Fibroblast of lung (primary cell): ENCODE data around the gene CFAP126. TPM values are rescaled to one million over a fixed set of nuclear protein-coding genes. Genes with fewer than 3 reads are reported as not detected.
"Not testable (repeated sequence)": the region's sequence is repeated elsewhere in the genome, so short reads cannot be mapped to it uniquely, and the experiment has no call there.

Experiments
- DNase-seq, 2 donors: peaks; one replicate each; pipeline versions ENCODE4 v3.0.0 to v3.0.0-alpha.2; 2010; ENCODE audit warnings: low read depth in 2 of 2
- H2AFZ ChIP-seq: 2 replicates; pipeline ENCODE4 v1.5.1; 2012; ENCODE audit warnings: low read length, control low read depth, inconsistent platforms
- H3K27ac ChIP-seq: 2 replicates; pipeline ENCODE4 v1.5.1; 2011; ENCODE audit warnings: low read length, control low read depth; ENCODE audit not compliant: insufficient read depth
- H3K27me3 ChIP-seq: 2 replicates; pipeline ENCODE4 v1.5.1; 2011; ENCODE audit warnings: mild to moderate bottlenecking, low read length; ENCODE audit not compliant: control insufficient read depth, insufficient read depth
- H3K36me3 ChIP-seq: 2 replicates; pipeline ENCODE4 v1.5.1; 2011; ENCODE audit warnings: low read length; ENCODE audit not compliant: control insufficient read depth, insufficient read depth
- H3K4me1 ChIP-seq: 2 replicates; pipeline ENCODE4 v1.5.1; 2011; ENCODE audit warnings: low read length; ENCODE audit not compliant: control insufficient read depth, insufficient read depth; ENCODE audit errors: extremely low read depth
- H3K4me2 ChIP-seq: 2 replicates; pipeline ENCODE4 v1.5.1; 2011; ENCODE audit warnings: low read length, control low read depth; ENCODE audit not compliant: insufficient read depth; ENCODE audit errors: extremely low read depth
- H3K4me3 ChIP-seq, 4 experiments: fragments of 200-600 bp in 1 of 4; sonication (generic) in 1 of 4; replicated peaks in 1 of 4; 2 replicates each; pipeline ENCODE4 v1.5.1; 2011 to 2016; ENCODE audit warnings: low read length in 4 of 4, low read depth in 3 of 4, mild to moderate bottlenecking in 3 of 4, control low read depth in 2 of 4, inconsistent platforms in 1 of 4, mixed read lengths in 1 of 4; ENCODE audit not compliant: insufficient read depth in 1 of 4; ENCODE audit errors: control extremely low read depth in 1 of 4
- H3K79me2 ChIP-seq: 2 replicates; pipeline ENCODE4 v1.5.1; 2012; ENCODE audit warnings: mild to moderate bottlenecking, low read length, inconsistent platforms; ENCODE audit not compliant: control insufficient read depth, insufficient read depth
- H3K9ac ChIP-seq: 2 replicates; pipeline ENCODE4 v1.5.1; 2011; ENCODE audit warnings: mild to moderate bottlenecking, low read length, control low read depth; ENCODE audit not compliant: insufficient read depth
- H3K9me3 ChIP-seq: 2 replicates; pipeline ENCODE4 v1.5.1; 2012; ENCODE audit warnings: low read depth, low read length; ENCODE audit not compliant: control insufficient read depth, insufficient read depth
- H4K20me1 ChIP-seq: 2 replicates; pipeline ENCODE4 v1.5.1; 2011; ENCODE audit warnings: low read length; ENCODE audit not compliant: control insufficient read depth, insufficient read depth; ENCODE audit errors: extremely low read depth
- CTCF ChIP-seq, 2 donors: IDR thresholded peaks in 1 of 2; conservative IDR thresholded peaks in 1 of 2; 1 replicate in 1 of 2; 2 replicates in 1 of 2; pipeline ENCODE4 v1.5.1; 2011 to 2012; ENCODE audit warnings: low read length in 2 of 2, control low read depth in 1 of 2, inconsistent platforms in 1 of 2, low read depth in 1 of 2, mild to moderate bottlenecking in 1 of 2
- EZH2 ChIP-seq: IDR thresholded peaks from 2 replicates; pipeline ENCODE4 v1.5.1; 2012; ENCODE audit warnings: low read length, control low read depth, mild to moderate bottlenecking; ENCODE audit errors: missing control alignments
- polyA minus RNA-seq: library from RNA; depleted of rRNA, polyadenylated mRNA; stranded (reverse); fragments of >200 nt; gene quantifications from 2 replicates; pipeline ENCODE4 v1.2.3, GENCODE V29; 2011; ENCODE audit warnings: low replicate concordance
- polyA plus RNA-seq, 2 donors: library from polyadenylated mRNA; depleted of rRNA in 1 of 2; stranded (reverse) in 1 of 2; unstranded in 1 of 2; fragments of >200 nt; gene quantifications; 2 replicates each; pipeline ENCODE4 v1.2.1, GENCODE V29; 2011 to 2012; ENCODE audit warnings: missing spikeins in 1 of 2
- total RNA-seq: library from RNA; depleted of rRNA; stranded (reverse); fragments of >200 nt; gene quantifications from 2 replicates; pipeline ENCODE4 v1.2.1, GENCODE V29; 2014

CFAP126 gene
- total RNA-seq (not detected in 2 replicates), polyA plus RNA-seq (not detected in 2 replicates), polyA minus RNA-seq (not detected in 2 replicates)
- not detected in 2 replicates for polyA plus RNA-seq (2012)

- Histone ChIP-seq H3K9me3 (no peaks in the 10 kb centered on the region), H4K20me1 (no peaks in the 10 kb centered on the region), H3K36me3 (no peaks in the 10 kb centered on the region), H3K4me2 (no peak within 1 kb of the TSS), H3K4me3 (no peak within 1 kb of the TSS), H3K4me1 (no peaks in the 10 kb centered on the region), H3K9ac (no peak within 1 kb of the TSS), H3K27ac (no peak within 1 kb of the TSS), H3K79me2 (no peaks in the 10 kb centered on the region), H2AFZ (no peak within 1 kb of the TSS), H3K27me3 (no peaks in the 10 kb centered on the region)
- TF ChIP-seq EZH2, result no peak
- no peak for TF ChIP-seq CTCF (conservative IDR thresholded peaks at IDR 0.05 in 1 of 2, IDR thresholded peaks at IDR 0.05 in 1 of 2; ENCODE audit: low read depth in 1 of 2, low read length in 2 of 2)
- DNase-seq, result peak; percentile 62 to 81
Measured at GRCh38 chr1:161367684-161368400, at the start of gene CFAP126. Gene CFAP126, minus strand, starts transcription at chr1:161367876. Its CDS starts 8 bp downstream, at chr1:161367868.

GRCh38 chr1:161413050-161413449 is 45.4 kb upstream of the CFAP126 start:
- not testable (repeated sequence) for H3K36me3 ChIP-seq, H3K9ac ChIP-seq, H2AFZ ChIP-seq, DNase-seq, H3K4me2 ChIP-seq, H3K9me3 ChIP-seq, H3K4me1 ChIP-seq, H3K79me2 ChIP-seq, H3K4me3 ChIP-seq, H3K27ac ChIP-seq, H4K20me1 ChIP-seq, H3K27me3 ChIP-seq

- not testable (repeated sequence) for H3K27me3 ChIP-seq, H3K27ac ChIP-seq, H3K9me3 ChIP-seq, H3K4me3 ChIP-seq, H3K4me2 ChIP-seq, H2AFZ ChIP-seq, H3K36me3 ChIP-seq, H3K9ac ChIP-seq, H3K4me1 ChIP-seq, DNase-seq, H3K79me2 ChIP-seq, H4K20me1 ChIP-seq
Measured at GRCh38 chr1:161410636-161410970, 42.9 kb upstream of the CFAP126 start.

GRCh38 chr1:161409848-161410635 is 42.4 kb upstream of the CFAP126 start:
- not testable (repeated sequence) for H3K4me3 ChIP-seq, DNase-seq, H3K79me2 ChIP-seq, H3K27ac ChIP-seq, H3K4me1 ChIP-seq, H3K9ac ChIP-seq, H3K9me3 ChIP-seq, H3K27me3 ChIP-seq, H3K36me3 ChIP-seq, H4K20me1 ChIP-seq, H2AFZ ChIP-seq, H3K4me2 ChIP-seq
